Fibroblast of lung (primary cell): Measurements from ENCODE around the gene ATP6V0E2.

Source experiments
- EZH2 ChIP-seq: IDR thresholded peaks from 2 replicates; pipeline ENCODE4 v1.5.1; 2012; ENCODE audit warnings: low read length, control low read depth, mild to moderate bottlenecking; ENCODE audit errors: missing control alignments
- TF ChIP-seq, protein P1 (sequence below), 2 donors: IDR thresholded peaks in 1 of 2; conservative IDR thresholded peaks in 1 of 2; 1 replicate in 1 of 2; 2 replicates in 1 of 2; pipeline ENCODE4 v1.5.1; 2011 to 2012; ENCODE audit warnings: low read length in 2 of 2, control low read depth in 1 of 2, inconsistent platforms in 1 of 2, low read depth in 1 of 2, mild to moderate bottlenecking in 1 of 2

DNA sequence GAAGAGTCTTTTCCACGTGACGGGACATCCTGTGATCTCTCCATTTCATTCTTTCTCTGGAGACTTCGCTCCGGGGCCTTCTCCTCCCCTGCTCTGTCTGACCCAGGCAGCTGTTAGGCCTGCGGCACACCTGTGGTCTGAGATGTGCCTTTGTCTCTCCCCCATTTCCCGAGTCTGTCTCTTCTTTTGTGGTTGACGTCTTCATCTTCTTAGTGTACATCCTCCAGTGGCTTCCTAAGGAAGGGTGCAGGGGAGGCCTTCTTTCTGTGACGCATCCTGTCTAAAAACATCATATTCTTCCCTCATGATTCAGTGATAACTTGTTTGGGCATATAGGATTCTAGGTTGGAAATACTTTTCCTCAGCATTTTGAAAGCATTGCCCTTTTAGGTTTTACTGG is 17.2 kb upstream of the ATP6V0E2 start:
- TF ChIP-seq, protein P1, sequence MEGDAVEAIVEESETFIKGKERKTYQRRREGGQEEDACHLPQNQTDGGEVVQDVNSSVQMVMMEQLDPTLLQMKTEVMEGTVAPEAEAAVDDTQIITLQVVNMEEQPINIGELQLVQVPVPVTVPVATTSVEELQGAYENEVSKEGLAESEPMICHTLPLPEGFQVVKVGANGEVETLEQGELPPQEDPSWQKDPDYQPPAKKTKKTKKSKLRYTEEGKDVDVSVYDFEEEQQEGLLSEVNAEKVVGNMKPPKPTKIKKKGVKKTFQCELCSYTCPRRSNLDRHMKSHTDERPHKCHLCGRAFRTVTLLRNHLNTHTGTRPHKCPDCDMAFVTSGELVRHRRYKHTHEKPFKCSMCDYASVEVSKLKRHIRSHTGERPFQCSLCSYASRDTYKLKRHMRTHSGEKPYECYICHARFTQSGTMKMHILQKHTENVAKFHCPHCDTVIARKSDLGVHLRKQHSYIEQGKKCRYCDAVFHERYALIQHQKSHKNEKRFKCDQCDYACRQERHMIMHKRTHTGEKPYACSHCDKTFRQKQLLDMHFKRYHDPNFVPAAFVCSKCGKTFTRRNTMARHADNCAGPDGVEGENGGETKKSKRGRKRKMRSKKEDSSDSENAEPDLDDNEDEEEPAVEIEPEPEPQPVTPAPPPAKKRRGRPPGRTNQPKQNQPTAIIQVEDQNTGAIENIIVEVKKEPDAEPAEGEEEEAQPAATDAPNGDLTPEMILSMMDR (conservative IDR thresholded peaks at IDR 0.05 in 1 of 2, IDR thresholded peaks at IDR 0.05 in 1 of 2; ENCODE audit: low read depth in 1 of 2, low read length in 2 of 2) = no peak
- TF ChIP-seq EZH2 = no peak
